Ascending aorta (tissue), 2 donors: ENCODE measurements around the gene HLA-DOB. TPM values are rescaled to one million over a fixed set of nuclear protein-coding genes. Genes with fewer than 3 reads are reported as not detected.
A peak's percentile ranks its signal among the peaks of the same experiment; 100 is the strongest.
"Not testable (repeated sequence)": the region's sequence is repeated elsewhere in the genome, so short reads cannot be mapped to it uniquely, and the experiment has no call there.

ENCODE experiments used
- DNase-seq, 2 donors: peaks; one replicate each; pipeline ENCODE4 v3.0.0-alpha.2; 2019; ENCODE audit warnings: low spot score in 2 of 2
- H3K27ac ChIP-seq, 2 donors: fragments of 200-600 bp; sonication (generic); one replicate each; pipeline ENCODE4 v1.5.1; 2016 to 2017; ENCODE audit warnings: mild to moderate bottlenecking in 1 of 2
- H3K27me3 ChIP-seq: fragments of 200-600 bp; sonication (generic); one replicate; pipeline ENCODE4 v1.5.1; 2017
- H3K36me3 ChIP-seq, 2 donors: fragments of 200-600 bp; sonication (generic); one replicate each; pipeline ENCODE4 v1.5.1; 2016
- H3K4me1 ChIP-seq, 2 donors: fragments of 200-600 bp; sonication (generic); one replicate each; pipeline ENCODE4 v1.5.1; 2016 to 2017; ENCODE audit warnings: mild to moderate bottlenecking in 1 of 2
- H3K4me3 ChIP-seq, 2 donors: fragments of 200-600 bp; sonication (generic); one replicate each; pipeline ENCODE4 v1.5.1; 2016 to 2017; ENCODE audit warnings: mild to moderate bottlenecking in 1 of 2
- H3K9me3 ChIP-seq, 2 donors: fragments of 200-600 bp; sonication (generic); one replicate each; pipeline ENCODE4 v1.5.1; 2016
- CTCF ChIP-seq, 3 experiments: fragments of 200-600 bp in 2 of 3; fragments of 450-650 bp in 1 of 3; sonication (generic) in 2 of 3; IDR thresholded peaks; one replicate each; pipeline ENCODE4 v1.5.1; 2016 to 2019; ENCODE audit warnings: antibody characterized with exemption in 3 of 3, mild to moderate bottlenecking in 1 of 3, moderate library complexity in 1 of 3
- intact Hi-C: fragments of 100-400 bp; cut with DNase I; formaldehyde crosslinking; loops from one replicate; pipeline ENCODE4 v1.15.1; 2023
- total RNA-seq: library from RNA; depleted of rRNA; stranded (reverse); fragments of >200 nt; gene quantifications from one replicate; pipeline ENCODE4 v1.1.0, GENCODE V29; 2016

Gene HLA-DOB
- total RNA-seq, 1 donor from 2014 or later, result not detected

GRCh38 chr6:32807020-32807580 lies 9.7 kb downstream of the HLA-DOB start:
- Histone ChIP-seq H3K4me3 (no peak overlapping the region), H3K4me1 (no peaks in the 10 kb centered on the region), H3K9me3 (no peaks in the 10 kb centered on the region), H3K36me3 (no peaks in the 10 kb centered on the region), H3K27ac (no peak overlapping the region), H3K27me3 (no peaks in the 10 kb centered on the region)
- no peak for DNase-seq
- intact Hi-C loops, result no loop called here
- no peak for TF ChIP-seq CTCF (IDR thresholded peaks at IDR 0.05)

- H3K27me3 ChIP-seq, intact Hi-C loops: not testable (repeated sequence)
Measured at GRCh38 chr6:32805404-32805803, 11.4 kb downstream of the HLA-DOB start.

GRCh38 chr6:32803416-32803815 lies 13.4 kb downstream of the HLA-DOB start:
- Histone ChIP-seq H3K4me3 (no peak overlapping the region), H3K36me3 (no peaks in the 10 kb centered on the region), H3K4me1 (no peaks in the 10 kb centered on the region), H3K27ac (no peak overlapping the region), H3K27me3 (peaks cover 4% of the 10 kb centered on the region), H3K9me3 (no peaks in the 10 kb centered on the region)
- intact Hi-C loops, result no loop called here
- TF ChIP-seq CTCF (IDR thresholded peaks at IDR 0.05), result no peak
- DNase-seq, result no peak

More at GRCh38 chr6:32805404-32805803, 11.4 kb downstream of the HLA-DOB start:
- not testable (repeated sequence) for H3K4me1 ChIP-seq, DNase-seq, H3K9me3 ChIP-seq, H3K27ac ChIP-seq, H3K4me3 ChIP-seq, H3K36me3 ChIP-seq

DNA sequence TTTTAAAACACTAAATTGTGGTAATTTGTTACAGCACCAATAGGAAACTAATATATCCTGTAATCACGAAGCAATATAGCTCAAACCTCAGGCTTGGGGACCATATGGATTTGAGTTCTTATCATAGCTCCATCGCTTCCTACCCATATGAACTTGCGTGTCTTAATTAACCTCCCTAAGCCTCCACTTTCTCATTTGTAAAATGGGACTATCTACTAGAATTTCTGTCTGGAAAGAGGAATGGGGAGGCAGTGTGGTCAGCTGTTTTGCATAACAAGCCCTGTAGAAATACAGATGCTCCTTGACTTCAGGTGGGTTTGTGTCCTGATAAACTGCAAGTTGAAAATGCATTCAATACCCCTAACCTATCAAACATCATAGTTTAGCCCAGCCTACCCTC lies 17.1 kb downstream of the HLA-DOB start:
- Histone ChIP-seq H3K27ac (no peak overlapping the region), H3K4me1 (no peaks in the 10 kb centered on the region), H3K9me3 (no peaks in the 10 kb centered on the region), H3K36me3 (no peaks in the 10 kb centered on the region), H3K4me3 (no peak overlapping the region), H3K27me3 (peaks cover 4% of the 10 kb centered on the region)
- TF ChIP-seq CTCF (IDR thresholded peaks at IDR 0.05), result no peak
- no peak for DNase-seq
- intact Hi-C loops, result loop anchor here (10.0 kb wide), 1 partner anchor 555 kb away; no protein-coding TSS in a partner anchor

- Histone ChIP-seq H3K9me3 (no peaks in the 10 kb centered on the region), H3K4me3 (no peak overlapping the region), H3K36me3 (no peaks in the 10 kb centered on the region), H3K27ac (no peak overlapping the region), H3K4me1 (no peaks in the 10 kb centered on the region), H3K27me3 (peaks cover 4% of the 10 kb centered on the region)
- intact Hi-C loops, result loop anchor here (10.0 kb wide), 1 partner anchor 554 kb away; no protein-coding TSS in a partner anchor
- DNase-seq, result no peak
- no peak for TF ChIP-seq CTCF (IDR thresholded peaks at IDR 0.05)
Measured at GRCh38 chr6:32799168-32799567, 17.6 kb downstream of the HLA-DOB start.

DNA sequence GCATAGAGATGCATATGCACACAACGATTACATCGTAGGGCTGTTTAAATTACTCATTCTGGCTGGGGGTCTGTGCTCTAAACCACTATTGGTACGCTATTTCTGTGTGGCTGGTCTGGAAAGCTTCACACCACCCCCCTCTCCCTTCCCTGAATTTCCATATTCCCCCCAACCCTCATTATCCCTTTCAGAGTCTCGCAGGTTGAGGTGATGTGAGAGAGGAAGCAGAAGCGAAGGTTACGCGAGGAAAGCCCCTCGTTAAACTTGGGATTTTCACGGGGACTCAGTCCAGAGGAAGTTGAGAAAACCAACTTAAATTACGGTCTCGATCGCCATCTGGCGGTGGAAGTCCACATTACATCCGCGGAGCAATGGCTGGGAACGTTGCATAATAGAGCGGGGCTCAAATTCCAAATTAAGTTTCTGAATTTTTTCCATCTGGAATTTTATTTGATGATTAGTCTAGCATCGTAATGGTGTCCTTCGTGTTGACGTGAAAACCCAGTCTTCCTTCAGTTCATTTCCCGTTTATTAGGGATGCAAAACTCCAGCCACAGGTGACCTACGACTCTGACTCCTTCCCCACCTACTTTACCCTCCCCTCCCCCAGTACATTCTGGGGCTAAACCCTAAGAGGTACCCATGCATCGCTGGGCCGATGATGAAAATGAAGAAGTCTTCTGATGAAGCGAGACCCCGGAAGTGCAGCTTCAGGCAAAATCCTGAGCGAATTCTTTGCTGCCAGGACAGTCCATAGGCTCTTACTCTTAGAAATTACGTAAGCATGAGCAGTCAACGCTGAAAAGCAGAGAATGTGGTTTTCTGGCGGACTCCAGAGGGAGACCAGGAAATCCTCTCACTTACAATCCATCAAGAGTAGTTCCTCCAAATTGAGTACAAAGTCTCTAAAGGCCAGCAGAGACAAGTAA lies 19.7 kb downstream of the HLA-DOB start:
- intact Hi-C loops, result loop anchor here (1.0 to 10.0 kb wide), 2 partner anchors 382 to 552 kb away; no protein-coding TSS in a partner anchor
- H3K27ac ChIP-seq, result no peak overlapping the region
- H3K9me3 ChIP-seq, result no peaks in the 10 kb centered on the region
- H3K4me3 ChIP-seq, result peak overlapping the region; percentile 19 to 45
- DNase-seq, result peak in 1 of 2 donors; percentile 86
- peaks cover 4% of the 10 kb centered on the region for H3K27me3 ChIP-seq
- no peaks in the 10 kb centered on the region for H3K4me1 ChIP-seq
- H3K36me3 ChIP-seq, result no peaks in the 10 kb centered on the region
- peak; percentile 80 to 89 (median 88) for TF ChIP-seq CTCF (IDR thresholded peaks at IDR 0.05)
